Measurements from ENCODE around the gene SLC22A12.
A peak's percentile ranks its signal among the peaks of the same experiment; 100 is the strongest.

SLC22A12 gene

GRCh38 chr11:64624883-64625481, 34.0 kb downstream of the SLC22A12 start:
- no peak for DNase-seq (ENCODE audit: low spot score)

- no peak for DNase-seq (ENCODE audit: low spot score)
Measured at GRCh38 chr11:64626637-64627036, 35.6 kb downstream of the SLC22A12 start.

- no peak for DNase-seq (ENCODE audit: low spot score)
Measured at GRCh38 chr11:64627371-64627770, 36.4 kb downstream of the SLC22A12 start.

DNA sequence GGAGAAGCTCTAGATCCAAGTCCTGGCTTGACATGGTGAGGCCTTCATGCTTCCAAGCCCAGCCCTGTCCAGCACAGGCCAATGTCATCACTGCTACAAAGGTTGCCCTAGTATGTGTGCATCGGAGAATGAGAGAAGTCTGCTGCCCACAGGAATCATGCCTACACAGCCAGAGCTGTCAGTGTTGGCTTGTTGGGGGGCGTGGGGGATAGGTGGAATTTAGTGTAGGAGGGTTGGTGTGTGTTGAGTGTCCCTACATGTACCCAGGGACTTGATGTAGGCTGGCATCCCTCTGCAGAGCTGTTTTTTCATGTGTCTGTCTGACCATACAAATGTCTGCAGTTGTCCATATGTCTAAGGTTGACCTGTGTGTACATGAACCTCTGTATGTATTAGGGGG, 37.6 kb downstream of the SLC22A12 start:
- no peak for DNase-seq (ENCODE audit: low spot score)

- DNase-seq (ENCODE audit: low spot score): no peak
Measured at GRCh38 chr11:64629103-64629502, 38.1 kb downstream of the SLC22A12 start.

DNA sequence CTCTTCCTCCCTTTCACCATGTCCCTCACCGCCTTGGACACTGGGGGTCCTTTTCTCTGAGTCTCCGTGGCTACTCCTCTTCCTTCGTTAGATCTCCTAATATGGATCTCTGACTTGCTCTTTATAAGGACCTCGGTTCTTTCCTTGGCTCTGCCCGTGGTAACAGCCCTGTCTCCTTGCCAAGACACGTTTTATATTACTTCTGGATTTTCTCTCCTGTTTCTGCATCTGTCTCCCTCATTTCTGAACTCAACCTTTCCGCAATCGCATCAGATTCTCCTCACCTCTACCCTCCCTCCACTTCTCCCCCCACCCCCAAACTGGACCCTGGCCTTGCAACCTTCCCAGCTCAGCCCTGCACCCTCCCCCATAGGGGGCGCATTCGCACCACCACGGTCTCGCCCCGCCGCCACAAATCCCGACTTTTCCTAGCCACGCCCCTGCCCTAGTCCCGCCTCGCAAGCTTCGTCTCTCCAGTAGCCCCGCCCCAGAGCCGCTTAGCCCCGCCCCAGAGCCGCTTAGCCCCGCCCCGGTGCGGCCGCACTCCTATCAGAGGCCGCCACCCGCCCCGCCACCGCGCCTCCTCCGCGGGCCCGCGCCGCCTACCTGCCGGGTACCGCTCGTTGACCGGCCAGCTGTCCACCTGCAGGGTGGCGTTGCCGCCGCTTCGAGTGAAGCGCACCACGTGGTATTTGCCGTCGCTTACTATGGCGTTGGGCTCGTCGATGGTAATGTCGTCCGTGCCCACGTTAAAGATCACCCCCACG, 39.0 kb downstream of the SLC22A12 start:
- no peak for DNase-seq (ENCODE audit: low spot score)

GRCh38 chr11:64631675-64632074, 40.7 kb downstream of the SLC22A12 start:
- DNase-seq (ENCODE audit: low spot score): no peak

GRCh38 chr11:64632237-64632636, 41.2 kb downstream of the SLC22A12 start:
- DNase-seq (ENCODE audit: low spot score): no peak

GRCh38 chr11:64632654-64633053, 41.6 kb downstream of the SLC22A12 start:
- no peak for DNase-seq (ENCODE audit: low spot score)

DNA sequence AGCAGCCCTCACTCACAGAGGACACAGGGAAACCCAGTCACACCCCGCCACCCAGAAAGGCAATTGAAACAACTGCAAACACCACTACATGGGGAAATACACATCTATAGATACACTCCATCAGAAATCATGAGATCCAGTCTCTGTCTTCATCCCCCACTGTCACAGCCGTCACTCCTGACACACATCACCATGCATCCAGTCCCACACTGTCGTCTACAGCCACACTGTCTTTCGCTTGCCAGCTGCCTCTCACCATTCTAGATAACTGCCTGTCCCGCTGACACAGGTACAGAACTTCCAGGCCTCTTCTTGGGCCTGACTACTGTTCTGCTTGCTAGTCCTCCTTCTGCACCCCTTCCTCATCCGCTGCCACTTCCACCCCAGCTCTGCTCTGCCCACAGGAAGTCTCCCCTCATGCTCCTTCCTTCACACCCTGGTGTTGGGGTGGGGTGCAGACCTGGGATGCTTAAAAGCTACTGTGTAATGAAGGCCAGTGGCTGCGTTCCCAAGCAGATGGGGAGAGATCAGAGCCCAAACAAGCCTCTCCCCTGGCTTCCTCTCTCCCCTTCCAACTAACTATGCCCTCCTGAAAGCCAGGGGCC, 42.6 kb downstream of the SLC22A12 start:
- DNase-seq (ENCODE audit: low spot score): no peak

GRCh38 chr11:64637334-64638017, 46.5 kb downstream of the SLC22A12 start:
- no peak for DNase-seq (ENCODE audit: low spot score)

- peak; percentile 33 for DNase-seq (ENCODE audit: low spot score)
Measured at GRCh38 chr11:64638018-64638665, 47.1 kb downstream of the SLC22A12 start.

DNA sequence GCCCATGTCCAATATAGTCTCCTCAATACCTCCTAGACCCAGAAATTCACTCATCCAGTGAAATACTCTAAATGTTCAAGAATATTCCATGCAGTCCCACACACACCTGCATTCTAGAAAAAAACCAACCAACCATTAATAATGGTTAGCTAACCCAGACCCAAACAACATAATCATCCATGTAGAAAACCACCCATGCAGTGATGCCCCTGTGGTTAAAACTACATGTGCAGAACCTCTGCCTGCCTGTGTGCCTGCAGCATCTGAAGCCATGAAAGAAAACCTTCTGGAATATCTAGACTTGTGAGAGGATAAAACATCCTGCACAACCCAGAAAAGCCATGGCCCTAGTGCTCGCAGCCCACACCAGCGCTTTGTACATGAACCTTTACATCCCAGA, 47.8 kb downstream of the SLC22A12 start:
- DNase-seq (ENCODE audit: low spot score): no peak

GRCh38 chr11:64639885-64640284, 48.9 kb downstream of the SLC22A12 start:
- DNase-seq (ENCODE audit: low spot score): no peak

DNA sequence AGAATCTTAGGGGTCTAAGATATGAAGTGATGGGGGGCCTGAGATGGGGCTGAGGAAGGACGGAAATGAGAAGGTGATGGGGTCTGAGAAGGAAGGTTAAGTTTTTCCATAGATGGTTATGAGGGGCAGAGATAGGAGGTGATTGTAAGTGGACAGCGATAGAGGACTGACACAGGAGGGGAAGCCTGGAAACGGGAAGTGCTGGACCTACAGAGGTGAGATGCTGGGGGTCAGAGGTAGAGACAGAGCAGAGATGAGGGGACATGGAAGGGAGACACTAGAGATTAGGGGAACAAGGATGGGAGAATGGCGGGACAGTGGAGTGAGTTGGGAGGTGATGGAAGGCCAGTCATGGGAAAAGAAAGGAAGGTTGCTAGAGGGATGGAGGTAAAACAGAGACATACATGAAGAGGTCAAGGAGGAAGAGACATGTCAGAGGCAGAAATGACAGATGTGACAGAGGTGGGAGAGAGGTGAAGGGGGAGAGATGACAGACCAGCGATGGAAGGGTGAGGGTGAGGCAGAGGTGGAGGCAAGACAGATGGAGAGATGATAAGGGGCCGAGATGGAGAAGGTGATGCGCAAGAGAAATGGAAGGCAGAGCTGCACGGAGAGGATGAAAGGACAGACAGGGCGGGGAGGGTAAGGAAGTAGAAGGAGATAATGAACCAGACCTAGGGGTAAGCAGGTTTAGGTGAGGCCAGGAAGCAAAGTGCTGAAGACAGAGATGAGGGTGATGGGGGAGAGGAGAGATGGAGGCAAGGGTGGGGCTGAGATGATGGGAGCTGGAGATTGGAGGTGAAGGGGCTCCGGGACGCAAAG, 50.8 kb downstream of the SLC22A12 start:
- no peak for DNase-seq (ENCODE audit: low spot score)

GRCh38 chr11:64642418-64642735, 51.4 kb downstream of the SLC22A12 start:
- no peak for DNase-seq (ENCODE audit: low spot score)

GRCh38 chr11:64642871-64643255, 51.8 kb downstream of the SLC22A12 start:
- no peak for DNase-seq (ENCODE audit: low spot score)

- DNase-seq (ENCODE audit: low spot score): no peak
Measured at GRCh38 chr11:64643256-64643881, 52.3 kb downstream of the SLC22A12 start.

DNA sequence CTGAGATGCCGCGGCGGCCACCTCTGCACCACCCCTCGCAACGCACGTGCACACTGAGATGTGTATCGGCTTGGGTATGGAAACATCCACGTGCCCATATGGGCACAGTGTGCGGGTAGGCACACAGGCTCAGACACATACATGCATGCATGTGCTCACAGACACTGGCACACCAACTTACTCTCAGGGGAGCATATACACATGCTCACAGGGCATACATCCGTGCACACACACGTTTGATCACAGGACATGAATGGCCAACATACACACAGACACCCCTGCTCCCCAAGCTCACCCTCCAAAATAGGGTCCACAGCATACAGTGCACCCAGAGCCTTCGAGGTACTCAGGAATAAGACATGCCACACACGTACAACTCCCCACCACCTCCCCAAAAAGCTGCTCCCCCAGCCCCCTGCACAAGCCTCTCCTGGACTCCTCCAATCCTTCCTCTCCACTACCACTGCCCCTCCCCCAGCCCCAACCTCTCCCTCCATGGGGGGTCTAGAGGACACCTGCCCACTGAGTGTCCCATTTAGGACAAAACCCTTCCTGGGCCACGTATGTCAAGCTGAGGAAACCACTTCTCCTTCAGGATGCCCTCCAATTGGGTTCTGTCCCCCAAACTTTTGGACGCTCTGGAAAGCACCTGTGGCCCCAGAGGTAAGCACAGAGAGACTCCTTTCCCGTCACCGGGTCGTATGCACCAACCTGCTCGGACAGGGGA, 53.1 kb downstream of the SLC22A12 start:
- DNase-seq (ENCODE audit: low spot score): no peak

- no peak for DNase-seq (ENCODE audit: low spot score)
Measured at GRCh38 chr11:64644647-64645275, 53.7 kb downstream of the SLC22A12 start.
